GM21367 (cell line): ENCODE results near the gene ELK4.

ENCODE experiments used
- ATAC-seq: cut with Tn5 transposase; IDR thresholded peaks from one replicate; pipeline ENCODE4 v1.9.1; 2021; ENCODE audit not compliant: unreplicated experiment

ELK4 gene

DNA sequence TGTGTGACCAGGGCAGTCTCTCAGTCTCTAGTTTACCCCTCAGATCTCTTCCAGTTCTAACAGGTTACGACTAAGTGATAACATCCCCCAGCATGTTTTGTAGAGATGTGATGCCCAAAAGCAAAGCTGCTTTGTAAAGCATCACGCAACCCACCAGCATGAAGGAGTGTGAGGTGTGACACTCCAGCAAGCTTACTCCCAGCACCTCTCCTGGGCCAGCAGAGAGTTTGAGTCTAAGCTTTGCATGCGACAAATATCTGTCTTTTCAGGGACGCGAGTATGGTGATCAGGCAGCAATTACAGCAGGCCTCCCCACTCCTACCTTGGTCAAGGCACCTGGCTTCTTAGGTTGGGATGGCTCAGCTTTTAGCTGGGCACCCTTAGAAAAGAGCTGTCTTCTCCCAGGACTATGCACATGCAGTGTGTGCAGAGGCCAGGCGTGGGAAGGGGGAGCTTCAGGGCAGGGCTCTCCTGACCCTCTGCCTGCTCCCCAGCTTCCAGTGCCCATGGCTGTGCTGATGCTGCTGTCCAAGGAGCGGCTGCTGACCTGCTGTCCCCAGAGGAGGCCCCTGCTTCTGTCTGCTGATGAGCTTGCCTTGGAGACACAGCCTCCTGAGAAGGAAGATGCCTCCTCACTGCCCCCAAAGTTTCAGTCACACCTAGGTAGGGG is 48.2 kb downstream of the ELK4 start:
- no peak for ATAC-seq

DNA sequence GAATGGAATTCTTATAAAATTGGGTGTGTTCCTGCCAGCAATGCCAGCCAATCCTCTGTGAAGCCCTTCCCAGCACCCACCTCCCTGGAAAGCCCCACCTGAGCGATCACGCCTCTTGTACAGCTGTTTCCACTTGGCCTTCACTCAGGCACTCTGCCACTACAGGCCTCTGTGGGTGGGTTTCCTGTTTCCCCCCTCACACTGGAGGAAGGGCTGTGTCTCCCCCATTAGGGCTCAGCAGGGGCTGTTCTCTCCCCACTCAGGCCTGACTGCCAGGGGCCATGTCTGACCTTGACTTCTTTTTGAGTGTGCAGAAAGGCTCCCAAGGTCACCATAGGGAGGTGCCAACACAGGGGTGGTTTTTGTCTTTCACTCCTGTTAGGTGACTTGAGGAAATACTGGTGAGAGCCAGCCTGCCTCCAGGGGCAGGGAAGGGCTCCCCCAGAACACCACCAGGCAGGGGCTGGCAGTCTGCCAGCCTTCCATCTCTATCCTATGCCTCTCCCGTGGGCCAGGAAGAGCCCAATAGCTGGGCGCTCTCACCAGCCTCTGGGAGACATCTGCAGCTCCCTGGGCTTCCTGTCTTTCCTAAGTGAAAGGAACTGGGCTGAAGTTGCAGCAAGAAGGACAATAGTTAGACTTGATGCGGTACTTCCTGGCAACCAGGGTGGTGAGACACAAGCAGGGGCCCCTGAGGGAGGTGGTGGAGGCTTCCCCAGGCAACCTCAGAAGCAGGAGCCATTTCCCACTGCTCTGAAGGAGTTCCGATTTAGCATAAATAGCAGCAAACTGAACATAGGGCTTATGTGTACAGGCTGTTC is 49.1 kb downstream of the ELK4 start:
- ATAC-seq: no peak

DNA sequence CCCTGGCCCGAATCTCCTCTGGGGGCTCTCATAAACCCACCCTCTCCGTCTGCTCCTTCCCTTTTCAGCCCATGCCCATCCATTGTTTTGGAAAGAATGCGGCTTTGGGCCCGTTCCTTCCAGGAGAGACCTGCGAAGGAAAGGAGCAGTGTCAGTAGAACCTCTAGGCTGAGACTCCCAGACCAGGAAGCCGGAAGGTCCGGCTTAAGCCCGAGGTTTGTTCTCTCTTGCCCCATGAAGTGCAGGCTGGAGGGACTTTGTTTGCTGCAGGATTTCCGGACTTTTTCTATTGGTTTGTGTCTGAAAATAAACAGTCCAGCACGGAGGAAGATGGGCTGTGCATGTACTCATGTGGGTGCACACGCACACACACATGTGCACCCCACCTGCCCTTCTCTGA is 49.8 kb downstream of the ELK4 start:
- ATAC-seq: no peak

- no peak for ATAC-seq
Observed at GRCh38 chr1:205581321-205581980, 50.4 kb downstream of the ELK4 start.

DNA sequence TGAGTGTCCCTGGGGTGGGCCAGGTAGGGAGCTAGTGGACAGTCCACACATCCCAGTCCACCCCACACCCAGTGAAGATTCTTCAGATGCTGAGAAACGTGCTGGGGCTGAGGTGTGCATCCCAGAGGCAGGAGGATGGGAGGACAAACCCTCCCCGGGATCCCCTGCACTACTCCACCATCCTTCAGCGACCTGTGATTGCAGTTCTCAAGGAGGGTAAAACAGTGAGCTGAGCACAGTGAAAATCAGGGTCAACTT is 51.0 kb downstream of the ELK4 start:
- ATAC-seq: no peak

DNA sequence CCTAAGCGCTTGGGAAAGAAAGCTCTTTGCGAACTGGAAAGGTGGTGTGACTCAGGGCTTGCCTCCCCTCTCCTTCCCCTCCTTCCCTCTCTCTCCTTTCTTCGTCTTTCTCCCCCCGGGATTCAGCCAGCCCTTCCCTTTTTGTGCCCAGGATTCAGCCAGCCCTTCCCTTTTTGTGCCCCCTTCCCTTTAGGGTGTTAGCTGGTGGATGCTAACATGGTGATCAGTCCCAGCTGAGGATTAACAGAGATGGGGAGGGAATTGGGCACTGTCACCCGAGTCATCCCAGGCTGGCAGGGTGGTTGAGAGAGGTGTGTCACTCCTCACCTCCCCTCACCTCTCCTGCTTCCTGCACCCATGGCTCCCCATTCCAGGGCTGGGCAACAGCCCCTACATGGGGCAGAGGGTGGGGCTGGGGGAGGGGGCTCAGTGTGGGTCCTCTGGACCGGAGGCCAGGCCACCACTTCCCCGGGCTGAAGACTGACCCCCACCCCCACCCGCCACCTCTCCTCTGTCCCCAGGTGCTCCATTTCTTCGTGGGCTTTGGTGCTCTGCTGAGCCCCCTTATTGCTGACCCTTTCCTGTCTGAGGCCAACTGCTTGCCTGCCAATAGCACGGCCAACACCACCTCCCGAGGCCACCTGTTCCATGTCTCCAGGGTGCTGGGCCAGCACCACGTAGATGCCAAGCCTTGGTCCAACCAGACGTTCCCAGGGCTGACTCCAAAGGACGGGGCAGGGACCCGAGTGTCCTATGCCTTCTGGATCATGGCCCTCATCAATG is 51.5 kb downstream of the ELK4 start:
- no peak for ATAC-seq

- ATAC-seq: no peak
Observed at GRCh38 chr1:205579711-205580110, 52.1 kb downstream of the ELK4 start.

DNA sequence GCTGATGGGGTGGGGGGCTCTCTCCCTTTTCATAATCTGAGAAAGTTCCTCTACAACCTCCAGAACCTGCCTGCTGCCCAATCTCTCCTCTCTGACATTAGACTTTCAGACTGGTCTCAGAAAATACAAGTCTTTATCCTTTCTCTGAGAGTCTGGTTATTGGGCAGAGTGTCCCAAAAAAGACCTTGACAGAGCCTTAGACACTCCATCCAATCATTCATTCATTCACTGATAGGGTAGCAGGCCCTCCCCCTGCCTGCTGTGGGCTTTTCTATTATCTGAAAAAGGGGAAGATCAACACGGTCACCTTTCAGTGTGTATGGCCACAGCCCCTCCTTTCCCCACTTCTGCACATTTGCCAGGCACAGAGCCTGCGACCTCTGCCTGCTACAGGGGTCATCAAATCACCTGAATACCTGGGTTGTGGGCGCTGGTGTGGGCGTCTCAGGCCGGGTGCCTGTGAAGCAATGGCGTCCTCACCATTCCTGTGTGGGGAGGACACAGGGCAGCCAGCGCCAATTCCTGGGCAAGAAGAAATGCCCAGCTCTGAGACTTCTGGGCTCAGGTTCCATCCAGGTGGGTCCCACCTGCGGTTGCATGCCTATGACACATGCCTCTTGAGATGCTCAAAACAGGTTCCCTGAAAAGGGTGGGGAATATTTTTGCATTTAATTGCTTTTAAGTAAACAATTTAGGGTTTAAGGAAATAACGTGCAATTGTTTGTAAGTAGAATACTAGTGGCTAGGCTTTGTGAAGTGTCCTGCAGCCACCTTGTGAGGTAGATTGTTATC is 52.8 kb downstream of the ELK4 start:
- ATAC-seq: no peak

- ATAC-seq: no peak
Observed at GRCh38 chr1:205577874-205578658, 53.7 kb downstream of the ELK4 start.

GRCh38 chr1:205576805-205577761 is 54.7 kb downstream of the ELK4 start:
- no peak for ATAC-seq

DNA sequence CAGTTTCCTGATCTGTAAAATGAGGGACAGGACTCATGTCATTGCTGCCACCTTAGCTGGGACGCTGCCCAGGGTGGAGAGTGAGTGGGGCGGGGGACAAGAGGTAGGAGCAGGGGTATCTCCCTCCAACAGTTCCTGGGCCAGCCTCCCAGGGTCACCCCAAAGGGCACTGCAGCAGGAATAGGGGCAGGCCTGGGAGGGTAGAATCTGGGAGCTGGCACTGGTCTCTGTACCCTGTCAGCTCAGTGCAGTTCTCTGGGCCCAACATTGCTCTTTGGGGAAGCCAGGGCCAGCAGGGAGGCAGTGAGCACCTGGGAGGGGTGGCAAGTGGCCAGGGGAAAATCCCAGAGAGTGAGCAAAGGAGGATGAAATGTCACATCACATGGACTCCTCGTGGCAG is 55.8 kb downstream of the ELK4 start:
- ATAC-seq: no peak

- ATAC-seq: no peak
Observed at GRCh38 chr1:205575294-205575885, 56.4 kb downstream of the ELK4 start.

DNA sequence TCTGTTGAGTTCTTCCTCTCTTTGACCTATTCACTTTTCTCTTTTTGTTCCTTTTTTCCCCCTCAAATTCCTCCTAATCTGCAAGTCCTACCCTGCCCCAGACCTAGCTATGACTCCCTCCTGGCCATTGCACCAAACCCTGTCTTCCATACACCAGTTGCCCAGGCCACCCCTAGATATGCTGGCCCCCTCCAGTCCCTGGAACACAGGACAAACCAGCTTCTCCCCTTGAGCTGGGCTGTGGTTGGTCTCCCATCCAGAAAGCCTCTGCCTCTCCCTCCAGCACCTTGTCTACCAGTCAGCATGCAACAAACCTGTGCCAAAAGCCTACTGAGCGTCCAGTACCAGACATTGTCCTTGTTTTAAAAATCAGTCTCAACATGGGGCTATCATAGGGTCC is 59.4 kb downstream of the ELK4 start:
- ATAC-seq: no peak

DNA sequence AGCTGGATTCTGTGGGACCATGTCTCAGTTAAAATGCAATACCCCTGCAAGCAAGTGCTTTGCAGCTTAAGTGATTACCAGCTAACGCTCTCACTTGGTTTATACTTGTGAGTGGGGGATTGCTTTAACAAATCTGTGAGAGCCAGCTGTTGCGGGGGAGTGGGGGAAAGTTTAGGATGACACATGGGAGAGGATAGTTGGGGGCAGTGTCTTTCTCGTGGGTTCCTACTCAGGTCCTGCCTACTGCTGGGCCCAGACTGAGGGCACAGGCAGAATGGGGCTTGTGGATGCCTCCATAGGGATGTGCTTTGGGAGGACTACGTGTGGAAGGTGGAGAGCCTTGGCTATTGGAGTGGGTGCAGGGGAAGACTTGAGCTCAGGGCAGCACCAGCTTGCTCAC is 60.1 kb downstream of the ELK4 start:
- ATAC-seq: no peak

GRCh38 chr1:205570796-205571537 is 60.8 kb downstream of the ELK4 start:
- no peak for ATAC-seq

GRCh38 chr1:205570173-205570501 is 61.7 kb downstream of the ELK4 start:
- no peak for ATAC-seq

DNA sequence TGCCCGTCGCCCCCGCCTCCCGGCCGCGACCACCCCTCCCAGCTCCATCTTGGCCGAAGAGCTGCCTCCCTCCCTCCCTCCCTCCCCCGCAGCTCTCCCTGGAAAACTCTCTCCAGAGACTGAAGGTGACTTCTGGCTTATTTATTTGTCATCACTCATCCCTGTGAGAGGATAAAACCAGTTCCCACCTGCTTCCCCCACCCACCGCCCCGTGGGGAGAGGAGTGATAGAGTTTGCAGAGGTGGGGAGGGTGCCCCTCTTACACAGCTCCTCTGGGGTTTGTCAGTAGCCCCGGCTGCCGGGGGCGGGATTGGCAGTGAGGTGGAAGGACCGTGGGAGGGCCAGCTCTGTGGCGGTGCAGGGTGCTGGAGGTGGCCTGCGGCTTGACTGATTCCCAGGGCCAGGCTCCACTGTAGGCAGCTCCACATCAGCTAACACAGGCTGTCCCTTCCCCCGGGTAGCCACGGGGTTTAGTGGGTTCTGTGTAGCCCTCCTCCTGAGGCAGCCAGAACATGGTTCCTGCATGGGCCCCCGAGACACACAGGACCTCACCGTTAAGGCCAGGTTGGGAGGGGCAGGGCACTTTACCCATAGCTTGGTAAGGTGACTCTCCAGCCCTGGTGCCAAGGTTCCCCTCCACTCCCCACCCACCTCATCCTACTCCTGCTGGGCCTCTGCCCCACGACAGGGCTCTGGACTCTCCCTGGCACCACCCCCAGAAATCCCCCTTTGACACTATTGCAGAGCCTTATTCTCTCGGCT is 62.2 kb downstream of the ELK4 start:
- ATAC-seq: no peak
